ENCODE measurements around the gene SETDB1.

The SETDB1 gene

GRCh38 chr1:150976879-150977694, 50.9 kb downstream of the SETDB1 start:
- no peak for DNase-seq

- peak; percentile 69 to 84 for DNase-seq
These were observed 53.2 kb downstream of the SETDB1 start for GRCh38 chr1:150979092-150980056.

GRCh38 chr1:150981177-150981804, 55.1 kb downstream of the SETDB1 start:
- peak in 1 of 2 experiments; percentile 46 for DNase-seq

GRCh38 chr1:150981805-150982712, 55.9 kb downstream of the SETDB1 start, which contains the start of gene ANXA9:
Gene ANXA9 (plus strand): TSS chr1:150982292. CDS start chr1:150983106, 814 bp downstream.
- no peak for DNase-seq

DNA sequence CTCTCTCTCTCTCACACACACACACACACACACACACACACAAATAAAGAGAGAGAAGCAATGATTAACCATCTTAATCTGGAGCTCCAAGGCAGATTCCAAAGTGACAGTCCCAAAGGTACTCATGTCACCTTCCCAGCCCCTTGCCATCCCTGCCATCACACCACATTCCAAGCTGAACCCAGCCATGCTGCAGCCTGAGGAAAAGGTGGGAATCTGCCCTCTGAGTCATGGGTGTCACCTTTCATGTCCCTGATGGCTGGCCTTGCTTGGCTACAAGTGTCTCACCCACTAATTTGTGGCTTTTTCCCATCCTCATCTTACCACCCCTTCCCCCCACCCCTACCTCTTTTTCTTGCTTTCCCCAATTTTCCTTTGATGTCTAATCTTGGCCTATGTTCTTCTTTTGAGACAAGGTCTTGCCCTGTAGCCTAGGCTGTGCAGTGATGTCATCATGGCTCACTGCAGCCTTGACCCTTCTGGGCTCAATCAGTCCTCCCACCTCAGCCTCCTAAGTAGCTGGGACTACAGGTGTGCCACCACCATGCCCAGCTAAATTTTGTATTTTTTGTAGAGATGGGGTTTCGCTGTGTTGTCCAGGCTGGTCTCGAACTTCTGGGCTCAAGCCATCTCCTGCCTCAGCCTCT, 59.1 kb downstream of the SETDB1 start:
- no peak for DNase-seq

- no peak for DNase-seq
These were observed 61.8 kb downstream of the SETDB1 start for GRCh38 chr1:150987924-150988323.

GRCh38 chr1:150992626-150993025, 66.5 kb downstream of the SETDB1 start:
- no peak for DNase-seq

DNA sequence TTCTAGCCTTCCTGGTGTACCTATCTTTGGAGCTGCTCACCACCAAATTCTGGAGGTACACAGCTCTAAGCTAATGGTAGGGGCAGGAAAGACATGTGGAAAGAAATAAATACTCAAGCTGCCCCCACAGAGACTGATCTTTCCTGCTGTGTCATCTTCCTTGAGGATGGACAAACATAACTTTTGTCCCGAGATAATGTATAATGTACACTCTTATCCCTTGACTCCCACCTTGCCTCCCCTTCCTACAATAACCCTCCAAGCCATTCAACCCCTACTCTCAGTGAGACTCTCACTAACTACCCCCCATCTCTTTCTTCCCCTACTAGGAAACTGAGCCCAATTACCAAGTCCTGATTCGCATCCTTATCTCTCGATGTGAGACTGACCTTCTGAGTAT, 68.1 kb downstream of the SETDB1 start:
- no peak for DNase-seq

- DNase-seq: no peak
These were observed 69.3 kb downstream of the SETDB1 start for GRCh38 chr1:150995460-150995859.

DNA sequence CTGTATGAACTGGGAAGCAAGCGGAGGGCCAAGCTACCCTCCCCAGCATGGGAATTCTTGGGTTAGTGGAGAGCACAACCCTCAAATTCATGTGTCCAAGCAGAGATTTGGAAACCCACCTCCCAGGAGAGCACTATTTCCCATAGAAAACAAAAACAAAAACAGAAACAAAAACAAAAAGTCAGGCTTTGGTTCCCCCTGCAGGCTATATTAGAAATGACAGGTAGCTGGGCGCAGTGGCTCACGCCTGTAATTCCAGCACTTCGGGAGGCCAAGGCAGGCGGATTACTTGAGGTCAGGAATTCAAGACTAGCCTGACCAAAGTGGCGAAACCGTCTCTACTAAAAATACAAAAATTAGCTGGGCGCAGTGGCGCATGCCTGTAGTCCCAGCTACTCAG, 69.7 kb downstream of the SETDB1 start:
- no peak for DNase-seq

- DNase-seq: no peak
These were observed 71.1 kb downstream of the SETDB1 start for GRCh38 chr1:150997126-150997872.

DNA sequence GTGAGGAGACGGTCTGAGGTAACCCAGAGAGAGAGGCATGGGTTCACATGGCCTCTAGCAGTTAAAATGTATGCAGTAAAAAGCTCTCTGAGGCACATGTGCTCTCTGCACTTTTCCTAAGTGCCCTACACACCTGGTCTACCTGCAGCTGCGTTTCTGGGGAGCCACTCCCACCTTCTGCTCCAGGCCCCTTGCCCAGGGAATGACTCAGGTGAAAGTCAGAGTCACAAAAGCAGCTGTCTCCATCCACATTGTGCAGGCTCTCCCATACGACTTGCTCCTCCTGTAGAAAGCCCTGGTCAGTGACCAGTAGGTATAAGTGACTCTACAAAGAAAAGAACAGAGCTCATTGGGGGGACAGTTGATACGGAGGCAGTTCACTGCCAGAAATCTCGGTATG, 71.8 kb downstream of the SETDB1 start:
- DNase-seq: no peak

- no peak for DNase-seq
These were observed 73.0 kb downstream of the SETDB1 start for GRCh38 chr1:150999051-150999674.

DNA sequence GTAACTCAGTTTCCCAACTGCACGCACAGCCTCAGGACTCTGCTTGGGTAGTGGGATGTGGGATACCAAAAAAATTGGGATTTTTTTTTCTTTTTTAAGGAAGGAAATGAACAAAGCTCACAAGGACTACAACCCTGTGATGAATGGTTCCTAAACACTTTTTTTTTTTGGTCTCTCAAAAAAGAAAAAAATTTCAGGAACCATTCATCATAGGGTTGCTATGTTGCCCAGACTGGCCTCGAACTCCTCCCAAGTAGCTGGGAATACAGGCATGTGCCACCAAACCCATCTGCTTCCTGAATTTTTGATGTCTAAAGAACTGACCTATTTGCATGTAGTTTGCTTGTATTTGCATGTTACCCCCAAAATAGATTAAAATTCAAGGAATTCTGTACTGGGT, 73.8 kb downstream of the SETDB1 start:
- DNase-seq: no peak

GRCh38 chr1:151000408-151000807, 74.2 kb downstream of the SETDB1 start:
- no peak for DNase-seq

DNA sequence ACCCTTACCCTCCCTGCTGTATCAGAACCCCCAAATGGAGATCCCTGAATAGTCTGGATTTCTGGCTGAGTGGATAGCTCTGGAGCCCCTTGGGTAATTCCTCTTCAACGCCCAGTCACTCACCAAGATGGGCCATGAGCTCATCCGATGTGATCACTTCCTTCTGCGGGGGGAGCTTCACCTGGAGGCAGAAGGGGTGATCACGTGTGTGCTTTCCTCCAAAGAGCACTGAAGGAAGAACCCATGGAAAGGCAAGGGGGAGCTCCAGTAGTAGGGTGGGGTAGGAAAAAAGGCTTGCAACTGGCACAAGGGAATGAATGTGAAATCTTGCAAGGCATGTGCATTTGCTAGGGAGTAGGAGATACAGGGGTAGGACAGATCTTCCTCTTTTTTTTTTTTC, 75.4 kb downstream of the SETDB1 start:
- no peak for DNase-seq

GRCh38 chr1:151002051-151002450, 75.9 kb downstream of the SETDB1 start:
- no peak for DNase-seq

DNA sequence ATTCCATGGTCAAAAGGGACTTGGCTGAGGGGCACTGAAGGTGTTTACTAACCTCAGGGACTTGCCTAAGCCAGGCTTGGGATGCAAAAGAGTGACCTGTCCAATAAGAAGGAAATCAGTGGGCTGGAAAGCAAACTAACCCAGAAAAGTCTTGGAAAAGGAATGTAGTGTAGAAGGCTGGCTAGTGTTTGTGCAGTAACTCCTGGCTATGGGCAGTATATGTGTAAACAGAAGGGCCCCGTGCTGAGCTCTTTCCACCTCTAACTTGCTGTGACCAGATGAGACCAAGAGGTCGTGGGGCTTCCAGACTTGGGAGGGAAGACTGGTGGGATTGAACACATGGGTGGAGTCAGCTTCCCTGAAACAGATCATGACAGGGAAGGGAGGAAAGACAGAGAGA, 76.4 kb downstream of the SETDB1 start:
- DNase-seq: no peak

GRCh38 chr1:151003180-151003579, 77.0 kb downstream of the SETDB1 start:
- no peak for DNase-seq

- DNase-seq: no peak
These were observed 79.7 kb downstream of the SETDB1 start for GRCh38 chr1:151005729-151006319.
